Activated CD4-positive, CD25-positive, alpha-beta regulatory T cell treated with anti-CD3 and anti-CD28 coated beads, Interleukin-2, amount 50 U/mL, for 16 hours (primary cell): Measurements from ENCODE around the gene STARD5.
"Not testable (repeated sequence)": the region's sequence is repeated elsewhere in the genome, so short reads cannot be mapped to it uniquely, and the experiment has no call there.

Experiments used
- DNase-seq: peaks from one replicate; pipeline ENCODE4 v3.0.0-alpha.2; 2020; ENCODE audit warnings: low read depth, low spot score

STARD5 gene, protein sequence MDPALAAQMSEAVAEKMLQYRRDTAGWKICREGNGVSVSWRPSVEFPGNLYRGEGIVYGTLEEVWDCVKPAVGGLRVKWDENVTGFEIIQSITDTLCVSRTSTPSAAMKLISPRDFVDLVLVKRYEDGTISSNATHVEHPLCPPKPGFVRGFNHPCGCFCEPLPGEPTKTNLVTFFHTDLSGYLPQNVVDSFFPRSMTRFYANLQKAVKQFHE

DNA sequence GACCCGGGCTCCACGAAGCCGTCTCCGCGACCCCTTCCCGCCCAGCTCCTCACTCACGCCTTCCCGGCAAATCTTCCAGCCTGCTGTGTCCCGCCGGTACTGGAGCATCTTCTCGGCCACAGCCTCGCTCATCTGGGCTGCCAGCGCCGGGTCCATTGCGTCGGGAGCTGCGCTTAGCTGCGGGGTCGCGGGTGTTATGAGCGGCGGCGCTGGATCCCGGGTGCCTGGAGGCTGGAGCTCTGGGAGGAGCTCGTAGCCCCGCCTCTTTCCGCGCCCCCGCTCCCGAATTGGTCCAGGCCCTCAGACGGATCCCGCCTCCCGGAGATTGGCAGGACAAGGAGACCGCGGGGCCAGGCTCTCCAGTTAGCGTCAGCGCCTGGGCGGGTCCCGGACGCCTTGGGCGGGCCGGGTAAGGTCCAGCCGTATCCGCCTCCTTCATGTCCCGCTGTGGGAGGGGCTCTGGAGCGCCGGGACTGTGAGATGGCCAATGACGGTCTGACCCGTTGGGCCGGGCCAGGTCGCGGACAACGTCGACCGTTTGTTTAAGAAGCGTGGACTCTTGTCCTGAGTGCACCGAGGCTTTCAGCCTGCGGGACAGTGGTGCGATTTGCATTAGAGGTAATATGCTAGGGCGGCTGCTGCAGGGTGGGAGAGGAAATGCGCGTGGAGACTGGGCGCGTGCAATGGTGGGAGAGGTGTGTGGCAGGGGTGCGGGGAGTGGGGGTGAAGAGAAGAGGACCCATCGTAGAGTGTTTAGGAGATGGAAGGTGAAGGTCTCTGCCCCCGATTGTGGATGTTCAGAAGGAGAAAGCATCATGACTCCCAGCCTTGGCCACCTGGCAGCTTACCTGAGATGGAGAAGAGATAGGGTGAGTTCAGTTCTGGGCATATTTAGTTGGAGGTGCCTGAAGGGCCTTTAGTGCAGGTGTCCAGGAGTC lies at the start of gene STARD5:
STARD5 (minus strand) TSS at position 198 of the 938 bp plus-strand sequence; CDS start at position 156, 42 bp downstream.
- DNase-seq: peak; percentile 90

DNA sequence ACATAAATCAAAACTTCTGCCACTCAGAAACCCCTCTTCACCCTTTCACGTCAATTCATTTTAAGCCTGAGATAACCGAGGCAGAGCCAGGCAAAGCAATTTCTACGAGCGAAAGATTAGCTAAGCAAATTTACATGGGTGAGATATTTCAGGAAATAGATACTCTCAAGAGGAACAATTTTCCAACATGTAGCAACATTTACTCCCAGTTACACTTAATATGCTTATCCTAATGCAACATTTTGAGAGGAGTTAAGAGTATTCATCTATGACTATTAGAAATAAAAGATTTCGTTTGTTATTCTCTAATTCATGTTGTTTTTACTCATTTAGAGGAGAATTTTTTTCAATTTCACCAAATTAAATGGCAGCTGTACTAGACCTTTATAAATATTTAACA lies 49.2 kb upstream of the STARD5 start:
- DNase-seq: no peak

DNA sequence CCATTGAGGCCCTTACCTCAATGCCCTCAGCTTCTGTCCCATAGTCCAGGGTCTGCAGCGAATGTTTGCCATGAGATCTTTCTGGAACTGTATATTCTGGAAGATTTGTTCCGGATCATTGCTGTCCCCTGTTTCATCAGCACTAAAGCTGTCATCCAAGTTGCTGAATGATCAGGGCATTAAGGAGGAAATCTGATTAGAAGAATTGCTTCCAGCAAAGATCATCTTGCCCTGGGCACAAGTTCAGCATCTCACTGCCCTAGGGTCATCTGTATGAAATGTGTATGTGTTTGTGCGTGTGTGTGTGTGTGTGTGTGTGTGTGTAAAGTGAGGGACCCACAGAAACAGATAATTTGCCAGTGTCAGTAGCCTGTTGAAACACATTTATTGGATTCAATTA lies 48.6 kb upstream of the STARD5 start:
- no peak for DNase-seq

DNA sequence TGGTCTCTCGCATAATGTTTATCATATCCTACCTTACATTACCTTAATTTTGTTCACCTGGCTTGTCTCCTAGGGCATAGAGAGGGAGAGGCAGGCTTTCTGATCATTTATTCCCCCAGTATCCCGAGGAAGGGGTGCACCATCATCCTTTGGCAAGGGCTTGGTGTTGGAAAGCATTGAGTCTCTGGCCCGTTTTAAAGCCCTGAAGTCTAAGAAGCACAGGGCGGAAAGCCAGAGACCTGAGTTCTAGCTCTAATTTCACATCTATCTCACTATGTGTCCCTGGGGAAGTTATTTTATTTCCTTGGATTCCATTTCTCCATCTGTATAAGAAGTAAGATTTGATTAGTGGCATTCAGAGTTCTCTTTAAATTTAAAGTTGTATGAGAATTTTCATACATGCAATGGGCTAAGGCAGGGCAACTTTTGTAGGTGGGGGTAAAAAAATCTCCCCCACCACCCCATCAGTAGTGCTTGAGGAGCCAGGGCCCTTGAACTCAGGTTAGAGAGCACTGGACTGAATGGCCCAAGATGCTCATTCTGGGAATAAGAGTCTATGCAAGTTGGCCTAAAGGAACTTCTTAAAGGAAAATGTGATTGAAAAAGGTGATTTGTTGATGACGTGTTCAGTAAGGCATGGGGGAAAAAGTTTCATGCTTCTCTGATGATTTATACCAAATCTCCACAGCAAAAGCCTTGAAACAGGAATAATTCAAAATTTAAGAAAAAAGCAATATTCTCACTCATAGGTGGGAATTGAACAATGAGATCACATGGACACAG lies 40.0 kb upstream of the STARD5 start:
- DNase-seq: no peak

DNA sequence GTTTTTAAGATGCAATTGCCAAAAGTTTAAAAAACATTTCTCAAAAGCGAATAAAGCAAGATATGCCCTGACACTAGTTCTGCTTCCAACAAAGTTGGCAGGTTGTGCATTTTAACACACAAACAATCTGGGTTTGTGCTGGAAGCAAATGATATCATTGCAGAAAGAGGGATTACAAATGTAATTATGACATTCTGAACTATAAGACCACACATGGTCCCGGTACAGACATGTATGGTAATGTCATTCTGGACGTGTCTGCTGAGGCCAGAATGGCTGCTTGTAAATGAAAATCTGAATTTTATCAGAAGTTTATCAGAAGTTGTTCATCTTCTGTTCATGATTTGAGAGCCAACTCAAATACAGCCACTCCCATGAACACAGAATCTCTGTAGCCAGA lies 39.3 kb upstream of the STARD5 start:
- no peak for DNase-seq

DNA sequence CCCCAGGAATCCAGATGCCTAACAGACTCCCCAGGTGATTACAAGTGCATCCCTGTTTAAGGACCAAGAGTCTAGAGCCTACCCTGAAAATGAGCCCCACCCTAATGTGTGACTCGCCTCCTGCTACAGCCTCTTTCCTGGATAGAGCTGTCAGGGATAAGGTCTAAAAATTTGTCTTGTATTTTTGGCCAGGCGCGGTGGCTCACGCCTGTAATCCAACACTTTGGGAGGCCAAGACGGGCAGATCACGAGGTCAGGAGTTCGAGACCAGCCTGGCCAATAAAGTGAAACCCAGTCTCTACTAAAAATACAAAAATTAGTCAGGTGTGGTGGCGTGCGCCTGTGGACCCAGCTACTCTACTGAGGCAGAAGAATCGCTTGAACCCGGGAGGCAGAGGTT lies 38.8 kb upstream of the STARD5 start:
- DNase-seq: no peak

DNA sequence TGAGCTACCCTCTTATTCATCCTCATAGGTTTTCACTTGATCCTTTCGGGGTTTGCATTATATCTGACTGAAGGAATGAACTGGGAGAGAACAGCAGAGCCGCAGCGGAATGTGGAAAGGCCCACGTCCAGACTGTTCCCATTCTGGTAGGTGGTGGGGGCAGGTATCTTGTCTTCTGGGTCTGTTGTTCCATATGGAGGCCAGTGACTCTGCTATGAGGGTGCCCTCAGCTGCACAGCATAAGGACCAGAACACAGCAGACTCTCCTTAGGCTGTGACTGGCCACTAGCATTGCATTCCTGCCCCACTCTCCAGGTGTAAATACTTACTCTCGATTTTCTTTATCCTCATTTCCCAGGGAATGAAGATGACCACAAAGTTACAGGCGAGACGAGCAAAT lies 38.0 kb upstream of the STARD5 start:
- no peak for DNase-seq

DNA sequence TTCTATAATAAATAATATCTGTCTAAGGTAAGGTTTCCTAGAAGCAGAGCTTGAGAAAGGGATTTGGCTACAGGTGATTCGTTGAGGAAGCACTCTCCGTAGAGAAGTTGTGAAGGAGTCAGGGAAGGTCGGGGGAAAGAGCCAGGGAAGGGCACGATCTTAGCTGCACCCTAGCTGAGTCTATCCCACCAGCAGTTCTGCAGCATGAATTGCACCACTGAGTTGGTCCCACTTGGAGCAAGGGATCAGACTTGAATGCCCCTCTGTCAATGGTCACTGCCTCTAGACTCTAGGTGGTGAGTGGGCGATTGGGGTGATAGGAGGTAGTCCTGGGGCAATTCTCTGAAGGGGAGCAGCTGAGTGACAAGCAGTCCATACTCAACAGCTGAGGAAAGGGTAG lies 36.5 kb upstream of the STARD5 start:
- no peak for DNase-seq

DNA sequence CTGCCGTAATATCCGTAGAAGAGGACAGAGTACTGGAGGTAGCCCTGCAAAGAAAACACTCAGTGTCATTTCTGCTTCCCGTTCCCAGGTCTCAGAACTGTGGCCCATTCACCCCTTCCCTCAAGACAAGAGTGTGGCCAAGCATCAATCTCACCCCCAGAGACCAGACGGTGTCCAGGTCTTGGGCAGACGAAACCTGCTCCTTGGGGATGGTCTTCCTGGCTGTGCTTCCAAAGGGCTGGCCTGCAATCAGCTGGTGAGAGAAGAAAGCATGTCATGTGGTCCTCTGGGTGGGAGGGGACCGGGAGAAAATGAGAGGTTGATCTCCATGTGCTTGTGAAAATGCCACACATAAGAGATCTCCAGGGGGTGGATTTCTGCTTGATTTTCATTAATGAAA lies 34.3 kb upstream of the STARD5 start:
- no peak for DNase-seq

DNA sequence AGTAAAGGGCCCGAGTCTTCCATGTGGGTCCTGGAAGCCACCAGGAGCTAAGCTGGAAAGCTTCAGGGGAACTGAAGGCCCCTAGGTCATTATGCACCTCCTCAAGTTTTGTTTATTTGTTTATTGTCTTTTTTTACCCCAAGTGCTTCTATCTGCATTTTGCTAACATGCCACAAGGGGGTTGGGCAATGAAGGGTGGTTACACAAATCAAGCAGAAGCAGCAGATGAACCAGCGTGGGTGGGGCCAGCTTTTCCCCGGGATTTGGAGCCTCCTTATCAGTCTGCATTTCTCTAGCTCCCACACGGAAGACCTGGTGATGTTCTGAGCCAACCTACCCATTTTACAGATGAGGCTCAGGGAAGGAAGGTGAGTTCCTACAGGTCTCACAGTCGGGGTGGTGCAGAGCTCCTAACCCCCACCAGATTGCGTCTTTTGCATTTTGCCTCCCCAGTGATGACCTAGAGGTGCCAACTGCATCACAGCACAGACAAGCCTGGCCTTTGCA lies 33.3 kb upstream of the STARD5 start:
- DNase-seq: no peak

DNA sequence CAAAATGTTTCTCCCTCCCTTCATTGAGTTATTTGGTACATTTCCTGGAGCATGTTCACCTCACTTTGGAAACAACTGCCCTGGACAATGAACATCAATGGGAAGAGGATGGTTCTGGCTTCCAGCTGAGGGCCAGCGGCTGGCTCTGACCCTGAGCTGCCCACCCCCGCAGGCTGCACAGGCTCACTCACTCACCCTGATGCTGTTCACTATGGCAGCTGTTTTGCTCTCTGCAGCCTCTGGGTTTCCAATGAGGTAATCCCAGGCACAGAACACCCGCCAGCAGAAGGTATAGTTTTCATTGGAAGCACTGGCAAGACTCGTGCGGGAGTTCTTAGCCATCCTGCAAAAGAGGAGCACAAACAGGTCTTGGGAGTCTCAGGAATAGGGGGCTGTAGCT lies 32.3 kb upstream of the STARD5 start:
- DNase-seq: no peak

DNA sequence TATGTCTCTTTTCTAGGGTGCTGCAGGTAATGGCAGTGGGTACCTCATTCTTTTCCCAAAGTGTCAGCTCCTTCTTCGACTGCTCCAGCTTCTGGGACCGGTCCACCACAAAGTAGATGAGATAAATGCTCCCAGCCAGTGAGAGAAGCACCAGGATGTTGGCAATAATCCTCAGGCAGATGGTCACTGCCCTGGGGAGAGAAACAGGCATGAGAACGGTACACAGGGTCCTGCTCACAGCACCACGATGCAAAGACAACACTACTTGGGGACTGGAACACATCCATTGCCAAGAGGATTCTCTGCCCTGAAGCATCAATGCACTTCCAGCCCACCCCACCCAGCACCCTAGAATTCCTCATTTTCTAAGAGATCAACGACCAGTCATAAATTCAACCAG lies 27.7 kb upstream of the STARD5 start:
- DNase-seq: no peak

DNA sequence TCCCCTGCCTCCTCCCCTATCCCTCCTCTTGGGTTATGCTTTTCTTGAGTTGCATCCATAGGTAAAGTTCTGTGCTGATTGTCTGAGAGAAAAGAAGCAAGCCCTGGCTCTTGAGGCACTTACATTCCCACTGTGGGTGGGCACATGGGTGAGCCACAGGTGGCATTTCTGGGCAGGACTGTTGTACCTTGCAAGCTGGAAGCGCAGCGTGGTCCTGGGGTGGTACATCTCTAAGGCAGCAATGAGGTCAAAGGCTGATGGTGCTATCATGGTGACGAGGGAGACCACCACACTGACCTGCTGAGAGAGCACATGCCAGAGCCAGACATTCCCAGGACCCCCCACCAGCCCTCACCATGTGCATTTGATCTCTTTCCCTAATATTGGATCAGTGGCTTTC lies 25.3 kb upstream of the STARD5 start:
- DNase-seq: no peak

DNA sequence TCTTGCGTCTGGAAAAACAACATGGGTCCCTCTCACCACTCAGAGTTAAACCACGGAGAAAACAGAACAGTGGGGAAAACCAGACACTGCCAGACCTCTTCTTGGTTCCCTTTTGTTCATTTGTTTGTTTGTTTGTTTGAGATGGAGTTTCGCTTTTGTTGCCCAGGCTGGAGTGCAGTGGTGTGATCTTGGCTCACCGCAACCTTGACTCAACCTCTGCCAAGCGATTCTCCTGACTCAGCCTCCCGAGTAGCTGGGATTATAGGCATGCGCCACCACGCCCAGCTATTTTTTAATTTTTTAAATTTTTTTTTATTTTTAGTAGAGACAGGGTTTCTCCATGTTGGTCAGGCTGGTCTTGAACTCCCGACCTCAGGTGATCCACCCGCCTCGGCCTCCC lies 24.8 kb upstream of the STARD5 start:
- not testable (repeated sequence) for DNase-seq

DNA sequence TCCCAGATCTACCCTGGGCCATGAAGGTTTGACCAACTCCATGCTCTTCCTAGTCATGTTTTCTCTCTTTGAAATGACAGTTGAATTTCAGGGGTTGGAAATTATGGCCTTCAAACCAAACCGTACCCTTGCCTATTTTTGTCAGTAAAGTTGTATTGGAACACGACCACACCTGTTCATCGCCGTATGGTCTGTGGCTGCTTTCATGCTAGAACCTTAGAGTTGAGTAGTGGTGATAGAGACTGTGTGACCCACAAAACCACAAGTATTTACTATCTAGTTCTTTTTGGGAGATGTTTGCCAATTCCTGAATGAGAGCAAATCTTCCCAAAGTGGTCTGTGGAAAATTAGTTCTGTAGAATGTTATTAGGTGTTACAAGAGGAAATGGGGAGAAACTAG lies 24.0 kb upstream of the STARD5 start:
- no peak for DNase-seq

DNA sequence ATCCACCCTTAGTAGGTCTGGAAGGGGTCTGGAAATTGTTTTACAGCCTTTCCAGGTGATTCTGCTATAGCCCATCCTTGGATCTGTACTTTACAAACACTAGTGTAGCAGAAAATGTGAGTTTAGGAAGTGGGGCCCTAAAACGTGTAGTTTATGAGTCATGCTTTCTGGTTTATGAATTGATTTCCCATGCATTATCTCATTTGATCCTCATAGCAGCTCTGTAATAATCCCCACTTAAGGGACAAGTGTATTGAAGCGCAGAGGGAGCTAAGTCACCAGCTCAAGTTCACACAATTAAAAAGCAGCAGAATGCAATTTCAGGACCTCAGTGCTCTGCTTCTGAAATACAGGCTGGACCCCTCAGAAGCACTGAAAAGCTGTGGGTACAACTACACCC lies 22.7 kb upstream of the STARD5 start:
- DNase-seq: no peak

DNA sequence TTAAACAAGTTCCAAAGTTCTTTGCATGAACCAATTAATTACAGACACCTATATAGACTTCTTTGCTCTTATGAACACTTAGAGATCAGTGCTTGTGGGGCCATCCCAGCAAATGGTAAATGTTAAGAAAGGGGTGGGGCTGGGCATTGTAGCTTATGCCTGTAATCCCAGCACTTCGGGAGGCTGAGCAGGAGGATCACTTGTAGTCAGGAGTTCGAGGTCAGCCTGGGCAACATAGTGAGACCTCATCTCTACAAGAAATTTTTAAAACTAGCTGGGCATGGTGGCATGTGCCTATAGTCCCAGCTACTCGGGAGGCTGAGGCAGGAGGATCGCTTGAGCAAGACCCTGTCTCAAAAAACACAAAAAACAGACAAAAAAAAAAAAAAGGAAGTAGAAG lies 19.4 kb upstream of the STARD5 start:
- DNase-seq: no peak

DNA sequence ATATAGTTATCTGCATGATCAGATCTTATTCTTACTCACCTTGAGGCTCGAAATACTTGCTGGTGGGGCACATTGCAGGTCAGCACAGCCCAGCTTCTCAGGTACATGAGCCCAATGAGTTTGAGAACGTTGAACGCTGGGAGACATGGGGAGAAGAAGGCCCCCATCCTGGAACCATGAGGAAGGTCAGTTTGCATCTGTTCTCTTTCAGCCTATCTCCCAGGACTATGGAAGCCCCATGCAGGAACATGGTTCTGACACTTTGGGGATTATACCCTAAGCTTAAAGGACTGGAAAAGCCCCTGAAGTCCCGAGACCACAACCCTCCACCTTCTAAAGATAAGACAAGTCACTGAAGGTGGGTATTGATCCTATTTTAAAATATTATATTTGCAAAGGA lies 17.4 kb upstream of the STARD5 start:
- no peak for DNase-seq

DNA sequence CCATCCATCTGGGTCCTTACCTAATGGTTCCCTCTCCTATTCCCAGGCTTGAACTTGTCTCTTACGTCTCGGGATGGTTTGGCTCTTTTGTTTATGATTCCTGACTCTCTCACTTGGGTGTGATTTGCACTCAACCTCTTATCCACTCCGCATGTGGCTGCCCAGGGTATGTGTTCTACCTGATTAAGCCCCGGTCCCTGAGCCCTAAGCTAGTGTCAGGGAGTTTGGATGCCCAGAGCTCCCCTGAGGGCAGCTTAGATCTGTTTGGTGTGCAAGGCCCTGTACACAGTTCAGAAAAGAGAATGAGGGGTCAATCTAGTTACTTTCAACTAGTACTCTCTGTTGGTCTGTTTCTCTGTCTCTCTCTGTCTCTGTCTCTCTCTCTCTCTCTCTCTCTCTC lies 15.9 kb upstream of the STARD5 start:
- no peak for DNase-seq

DNA sequence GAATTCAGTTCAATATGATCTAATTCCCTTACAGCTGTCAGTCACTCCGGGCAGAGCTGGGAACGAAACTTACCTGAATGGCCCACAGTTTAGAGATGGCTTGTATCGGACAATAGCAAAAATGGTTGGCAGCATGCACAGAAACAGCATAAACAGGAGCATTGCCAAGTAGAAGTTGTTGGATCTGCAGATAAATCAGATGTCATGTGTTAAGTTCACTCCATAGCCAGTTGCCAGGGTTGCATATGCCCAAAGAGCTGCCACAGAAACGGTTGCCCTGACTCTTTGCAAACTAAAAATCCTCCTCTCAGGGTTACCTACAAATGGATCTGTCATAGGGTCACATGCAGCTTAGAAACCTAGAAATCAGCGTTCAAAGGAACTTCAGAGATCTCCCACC lies 15.4 kb upstream of the STARD5 start:
- no peak for DNase-seq

DNA sequence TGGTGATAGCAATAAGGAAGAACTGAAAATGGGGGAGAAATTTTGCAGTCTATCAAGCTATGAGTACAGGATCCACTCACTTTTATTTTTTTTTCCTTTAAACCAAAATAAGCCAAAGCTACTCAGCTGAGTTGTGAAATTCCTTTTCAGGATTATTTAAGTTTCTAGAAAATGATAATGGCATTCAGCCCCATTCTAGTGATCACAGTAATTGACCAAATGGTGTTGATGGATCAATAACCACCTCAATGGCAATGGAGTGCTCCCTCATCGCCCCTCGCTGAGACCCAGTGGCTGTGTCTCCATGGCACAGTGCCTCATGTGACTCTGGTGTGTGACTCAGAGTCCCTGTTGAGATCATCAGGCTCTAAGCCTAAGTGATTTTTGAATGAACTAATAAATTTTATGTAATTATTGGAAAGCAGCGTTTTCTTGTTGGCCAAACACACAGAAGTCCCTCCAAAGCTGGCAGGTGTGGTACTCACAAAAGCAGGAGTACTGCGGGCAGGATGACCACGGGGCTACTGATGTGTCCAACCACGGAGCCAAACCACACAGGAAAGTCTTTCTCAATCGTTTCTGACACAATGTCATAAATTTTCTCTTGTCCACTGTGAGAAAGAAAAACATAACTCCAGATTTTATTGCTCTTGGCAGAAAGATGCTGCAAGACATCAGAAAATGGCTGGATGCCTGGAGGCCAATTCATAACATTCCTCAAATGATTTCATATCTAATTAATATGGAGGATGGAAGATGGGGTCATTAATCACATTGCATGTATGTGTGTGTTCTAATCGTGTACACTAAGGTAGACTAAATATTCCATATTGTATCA lies 14.4 kb upstream of the STARD5 start:
- DNase-seq: no peak
